ENCODE results near the gene C9orf43. TPM values are rescaled to one million over a fixed set of nuclear protein-coding genes. Genes with fewer than 3 reads are reported as not detected.

C9orf43 gene
- total and polyA plus RNA-seq, 4 donors, result 0.09 to 1.1 (median 0.25) TPM

DNA sequence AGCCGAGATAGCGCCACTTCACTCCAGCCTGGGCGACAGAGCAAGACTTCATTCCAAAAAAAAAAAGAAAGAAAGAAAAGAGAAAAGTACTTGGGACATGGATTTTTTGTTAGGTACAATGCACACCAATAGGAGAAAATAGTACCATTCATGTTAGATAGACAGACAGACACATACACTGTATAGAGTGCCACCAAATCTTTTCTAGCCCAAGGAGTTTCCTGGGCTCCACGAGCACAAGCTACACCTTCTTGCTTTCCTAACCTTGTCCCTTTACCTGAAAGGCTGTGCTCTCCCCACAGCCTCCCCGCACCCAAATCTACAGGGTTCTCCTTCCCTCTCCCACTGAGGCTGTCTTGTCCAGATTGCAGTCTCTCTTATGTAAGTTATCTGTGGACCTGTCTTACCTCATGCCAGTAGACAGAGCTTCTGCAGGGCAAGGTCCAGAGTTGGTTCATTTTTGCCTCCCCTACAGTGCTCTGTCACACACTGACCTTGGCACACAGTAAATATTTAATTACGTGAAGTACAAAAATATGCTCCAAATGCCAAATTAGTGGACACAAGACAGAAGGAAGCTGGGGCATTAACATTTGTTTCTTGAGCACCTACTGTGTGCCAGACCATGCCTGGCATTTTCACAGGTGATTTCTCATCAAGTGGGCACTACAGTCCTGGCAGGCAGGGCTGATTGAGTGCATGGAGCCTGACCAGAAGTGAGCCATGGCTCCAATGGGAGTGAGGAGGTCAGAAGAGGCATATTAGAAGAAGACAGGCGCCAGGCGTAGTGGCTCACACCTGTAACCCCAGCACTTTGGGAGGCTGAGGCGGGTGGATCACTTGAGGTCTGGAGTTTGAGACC, 15.3 kb upstream of the C9orf43 start (continued):
- TF ChIP-seq GABPA (IDR thresholded peaks at IDR 0.05 in 1 of 2, conservative IDR thresholded peaks at IDR 0.05 in 1 of 2) (no peak), RXRA (IDR thresholded peaks at IDR 0.05) (peak; percentile 76 to 97), RAD21 (IDR thresholded peaks at IDR 0.05) (peak; percentile 47 to 54), YY1 (IDR thresholded peaks at IDR 0.05) (peak; percentile 64)
- TF ChIP-seq, protein P1, sequence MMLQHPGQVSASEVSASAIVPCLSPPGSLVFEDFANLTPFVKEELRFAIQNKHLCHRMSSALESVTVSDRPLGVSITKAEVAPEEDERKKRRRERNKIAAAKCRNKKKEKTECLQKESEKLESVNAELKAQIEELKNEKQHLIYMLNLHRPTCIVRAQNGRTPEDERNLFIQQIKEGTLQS (IDR thresholded peaks at IDR 0.05), result peak; percentile 61
- TF ChIP-seq, protein P2, sequence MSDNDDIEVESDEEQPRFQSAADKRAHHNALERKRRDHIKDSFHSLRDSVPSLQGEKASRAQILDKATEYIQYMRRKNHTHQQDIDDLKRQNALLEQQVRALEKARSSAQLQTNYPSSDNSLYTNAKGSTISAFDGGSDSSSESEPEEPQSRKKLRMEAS (IDR thresholded peaks at IDR 0.05), result peak; percentile 81

DNA sequence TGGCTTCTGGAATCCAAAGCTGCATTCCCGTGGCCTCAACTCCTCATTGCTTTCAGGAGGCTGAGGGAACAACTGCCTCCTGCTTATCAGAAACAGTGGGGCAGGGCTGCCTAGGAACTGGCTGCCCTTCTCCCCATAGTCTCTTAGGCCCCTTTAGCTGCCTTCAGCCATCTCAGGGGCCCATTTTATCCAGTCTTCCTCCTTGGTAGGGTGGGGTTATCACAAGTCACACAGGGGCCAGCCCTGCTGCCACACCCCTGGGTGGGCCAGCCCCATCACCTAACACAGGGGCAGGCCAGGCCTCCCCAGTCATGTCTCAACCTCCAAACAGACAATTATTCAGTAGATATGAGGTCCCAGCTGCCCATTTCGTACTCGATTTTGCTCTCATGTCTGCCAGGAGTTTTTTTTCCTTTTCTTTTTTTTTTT, 13.3 kb upstream of the C9orf43 start:
- peak; percentile 81 for DNase-seq (ENCODE audit: low spot score)
- WGBS, result 76% methylated on average over 3 of the region's 3 CpGs
- TF ChIP-seq EGR1 (IDR thresholded peaks at IDR 0.05; ENCODE audit: low read depth in 2 of 2) (no peak), HNF4G (IDR thresholded peaks at IDR 0.05) (no peak), YY1 (IDR thresholded peaks at IDR 0.05) (no peak)
- no peaks in the 10 kb centered on the region for H3K27me3 ChIP-seq (ENCODE audit: control insufficient read depth in 4 of 4, insufficient read depth in 4 of 4, low read length in 3 of 4)
- H3K9ac ChIP-seq (ENCODE audit: low read depth in 1 of 2, low read length in 2 of 2), result no peak overlapping the region
- no peak overlapping the region for H3K4me3 ChIP-seq (ENCODE audit: low read depth in 1 of 3, low read length in 3 of 3)
- peaks cover 21 to 77% (median 64%) of the 10 kb centered on the region in 4 donors for H3K4me1 ChIP-seq (ENCODE audit: control insufficient read depth in 4 of 4, insufficient read depth in 4 of 4, low read length in 3 of 4)
- H3K36me3 ChIP-seq (ENCODE audit: control insufficient read depth in 4 of 4, insufficient read depth in 3 of 4, low read depth in 1 of 4, low read length in 3 of 4), result peaks cover 0 to 11% (median 5%) of the 10 kb centered on the region in 4 donors
- H3K9me3 ChIP-seq (ENCODE audit: control insufficient read depth in 4 of 4, low read length in 3 of 4), result no peaks in the 10 kb centered on the region
- H3K27ac ChIP-seq (ENCODE audit: low read depth in 1 of 2, low read length in 2 of 2), result peak overlapping the region; percentile 44 to 46

DNA sequence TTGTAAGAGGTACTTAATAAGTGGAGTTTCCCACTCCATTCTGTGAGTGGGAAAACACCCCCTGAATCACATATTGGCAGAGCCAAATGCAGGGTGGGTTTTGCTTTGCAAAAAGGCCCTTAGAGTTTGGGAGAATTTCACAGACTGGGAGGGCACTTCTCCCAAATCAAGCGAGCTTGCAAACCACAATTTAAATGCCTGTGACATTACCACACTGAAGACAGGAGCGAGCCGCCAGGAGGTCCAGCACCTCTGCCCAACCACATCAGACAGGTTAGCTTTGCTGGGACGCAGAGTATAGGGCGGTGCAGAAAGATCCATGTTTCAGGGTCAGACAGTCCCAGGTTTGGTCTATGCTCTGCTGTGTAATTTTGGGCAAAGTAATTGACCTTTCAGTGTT, 11.8 kb upstream of the C9orf43 start:
- no peak for DNase-seq (ENCODE audit: low spot score)
- TF ChIP-seq SP1 (IDR thresholded peaks at IDR 0.05), result no peak
- no peak for TF ChIP-seq NR2F2 (IDR thresholded peaks at IDR 0.05)
- no peak for TF ChIP-seq GABPA (IDR thresholded peaks at IDR 0.05 in 1 of 2, conservative IDR thresholded peaks at IDR 0.05 in 1 of 2)
- no peak for TF ChIP-seq RAD21 (IDR thresholded peaks at IDR 0.05)
- TF ChIP-seq HNF4G (IDR thresholded peaks at IDR 0.05), result no peak
- no peak for TF ChIP-seq TAF1 (conservative IDR thresholded peaks at IDR 0.05)
- TF ChIP-seq, protein P3, sequence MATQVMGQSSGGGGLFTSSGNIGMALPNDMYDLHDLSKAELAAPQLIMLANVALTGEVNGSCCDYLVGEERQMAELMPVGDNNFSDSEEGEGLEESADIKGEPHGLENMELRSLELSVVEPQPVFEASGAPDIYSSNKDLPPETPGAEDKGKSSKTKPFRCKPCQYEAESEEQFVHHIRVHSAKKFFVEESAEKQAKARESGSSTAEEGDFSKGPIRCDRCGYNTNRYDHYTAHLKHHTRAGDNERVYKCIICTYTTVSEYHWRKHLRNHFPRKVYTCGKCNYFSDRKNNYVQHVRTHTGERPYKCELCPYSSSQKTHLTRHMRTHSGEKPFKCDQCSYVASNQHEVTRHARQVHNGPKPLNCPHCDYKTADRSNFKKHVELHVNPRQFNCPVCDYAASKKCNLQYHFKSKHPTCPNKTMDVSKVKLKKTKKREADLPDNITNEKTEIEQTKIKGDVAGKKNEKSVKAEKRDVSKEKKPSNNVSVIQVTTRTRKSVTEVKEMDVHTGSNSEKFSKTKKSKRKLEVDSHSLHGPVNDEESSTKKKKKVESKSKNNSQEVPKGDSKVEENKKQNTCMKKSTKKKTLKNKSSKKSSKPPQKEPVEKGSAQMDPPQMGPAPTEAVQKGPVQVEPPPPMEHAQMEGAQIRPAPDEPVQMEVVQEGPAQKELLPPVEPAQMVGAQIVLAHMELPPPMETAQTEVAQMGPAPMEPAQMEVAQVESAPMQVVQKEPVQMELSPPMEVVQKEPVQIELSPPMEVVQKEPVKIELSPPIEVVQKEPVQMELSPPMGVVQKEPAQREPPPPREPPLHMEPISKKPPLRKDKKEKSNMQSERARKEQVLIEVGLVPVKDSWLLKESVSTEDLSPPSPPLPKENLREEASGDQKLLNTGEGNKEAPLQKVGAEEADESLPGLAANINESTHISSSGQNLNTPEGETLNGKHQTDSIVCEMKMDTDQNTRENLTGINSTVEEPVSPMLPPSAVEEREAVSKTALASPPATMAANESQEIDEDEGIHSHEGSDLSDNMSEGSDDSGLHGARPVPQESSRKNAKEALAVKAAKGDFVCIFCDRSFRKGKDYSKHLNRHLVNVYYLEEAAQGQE (IDR thresholded peaks at IDR 0.05), result peak; percentile 42
- TF ChIP-seq, protein P4, sequence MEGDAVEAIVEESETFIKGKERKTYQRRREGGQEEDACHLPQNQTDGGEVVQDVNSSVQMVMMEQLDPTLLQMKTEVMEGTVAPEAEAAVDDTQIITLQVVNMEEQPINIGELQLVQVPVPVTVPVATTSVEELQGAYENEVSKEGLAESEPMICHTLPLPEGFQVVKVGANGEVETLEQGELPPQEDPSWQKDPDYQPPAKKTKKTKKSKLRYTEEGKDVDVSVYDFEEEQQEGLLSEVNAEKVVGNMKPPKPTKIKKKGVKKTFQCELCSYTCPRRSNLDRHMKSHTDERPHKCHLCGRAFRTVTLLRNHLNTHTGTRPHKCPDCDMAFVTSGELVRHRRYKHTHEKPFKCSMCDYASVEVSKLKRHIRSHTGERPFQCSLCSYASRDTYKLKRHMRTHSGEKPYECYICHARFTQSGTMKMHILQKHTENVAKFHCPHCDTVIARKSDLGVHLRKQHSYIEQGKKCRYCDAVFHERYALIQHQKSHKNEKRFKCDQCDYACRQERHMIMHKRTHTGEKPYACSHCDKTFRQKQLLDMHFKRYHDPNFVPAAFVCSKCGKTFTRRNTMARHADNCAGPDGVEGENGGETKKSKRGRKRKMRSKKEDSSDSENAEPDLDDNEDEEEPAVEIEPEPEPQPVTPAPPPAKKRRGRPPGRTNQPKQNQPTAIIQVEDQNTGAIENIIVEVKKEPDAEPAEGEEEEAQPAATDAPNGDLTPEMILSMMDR (IDR thresholded peaks at IDR 0.05; ENCODE audit: low read depth, low read length, missing input control), result no peak
- TF ChIP-seq, protein P2 (IDR thresholded peaks at IDR 0.05), result no peak
- TF ChIP-seq, protein P1 (IDR thresholded peaks at IDR 0.05), result no peak
- no peak for TF ChIP-seq FOXA1 (IDR thresholded peaks at IDR 0.05)
- TF ChIP-seq RXRA (IDR thresholded peaks at IDR 0.05), result peak in 1 of 2 donors; percentile 8
- TF ChIP-seq HNF4A (conservative IDR thresholded peaks at IDR 0.05), result peak in 1 of 2 donors; percentile 17
- no peaks in the 10 kb centered on the region for H3K27me3 ChIP-seq (ENCODE audit: control insufficient read depth in 4 of 4, insufficient read depth in 4 of 4, low read length in 3 of 4)
- no peaks in the 10 kb centered on the region for H3K36me3 ChIP-seq (ENCODE audit: control insufficient read depth in 4 of 4, insufficient read depth in 3 of 4, low read depth in 1 of 4, low read length in 3 of 4)
- peak overlapping the region; percentile 42 to 66 for H3K27ac ChIP-seq (ENCODE audit: low read depth in 1 of 2, low read length in 2 of 2)
- 36% methylated on average over 5 of the region's 5 CpGs for WGBS
- peak overlapping the region in 2 of 3 donors; percentile 54 to 96 for H3K4me3 ChIP-seq (ENCODE audit: low read depth in 1 of 3, low read length in 3 of 3)
- no peaks in the 10 kb centered on the region for H3K9me3 ChIP-seq (ENCODE audit: control insufficient read depth in 4 of 4, low read length in 3 of 4)
- H3K4me1 ChIP-seq (ENCODE audit: control insufficient read depth in 4 of 4, insufficient read depth in 4 of 4, low read length in 3 of 4), result peaks cover 17 to 73% (median 61%) of the 10 kb centered on the region in 4 donors
- H3K9ac ChIP-seq (ENCODE audit: low read depth in 1 of 2, low read length in 2 of 2), result peak overlapping the region; percentile 43 to 49
